ENCODE measurements around the gene FNDC5.
"Not testable (repeated sequence)": the region's sequence is repeated elsewhere in the genome, so short reads cannot be mapped to it uniquely, and the experiment has no call there.

The FNDC5 gene

GRCh38 chr1:32870615-32871363 lies at the start of gene FNDC5:
TSS of gene FNDC5 (minus strand) at chr1:32870912.
- peaks cover 33% of the 10 kb centered on the region for H3K27me3 ChIP-seq (ENCODE audit: control insufficient read depth, insufficient read depth, low read length)
- no peaks in the 10 kb centered on the region for H3K36me3 ChIP-seq (ENCODE audit: control insufficient read depth, low read depth, low read length)
- no peak within 1 kb of the TSS for H3K9ac ChIP-seq (ENCODE audit: low read length)
- peaks cover 26% of the 10 kb centered on the region for H3K4me1 ChIP-seq (ENCODE audit: control insufficient read depth, low read depth, low read length)
- H3K4me3 ChIP-seq (ENCODE audit: low read length): peak within 1 kb of the TSS; percentile 51
- no peaks in the 10 kb centered on the region for H3K9me3 ChIP-seq (ENCODE audit: control insufficient read depth, low read depth, low read length)
- H3K27ac ChIP-seq (ENCODE audit: low read length): no peak within 1 kb of the TSS

- H3K27me3 ChIP-seq (ENCODE audit: control insufficient read depth, insufficient read depth, low read length): peaks cover 26% of the 10 kb centered on the region
- H3K9ac ChIP-seq (ENCODE audit: low read length): no peak overlapping the region
- no peaks in the 10 kb centered on the region for H3K4me1 ChIP-seq (ENCODE audit: control insufficient read depth, low read depth, low read length)
- H3K4me3 ChIP-seq (ENCODE audit: low read length): no peak overlapping the region
- H3K9me3 ChIP-seq (ENCODE audit: control insufficient read depth, low read depth, low read length): no peaks in the 10 kb centered on the region
- H3K36me3 ChIP-seq (ENCODE audit: control insufficient read depth, low read depth, low read length): no peaks in the 10 kb centered on the region
- H3K27ac ChIP-seq (ENCODE audit: low read length): no peak overlapping the region
These were observed 49.4 kb upstream of the FNDC5 start for GRCh38 chr1:32919811-32920733.

- Histone ChIP-seq H3K4me1 (ENCODE audit: control insufficient read depth, low read depth, low read length) (no peaks in the 10 kb centered on the region), H3K9ac (ENCODE audit: low read length) (no peak overlapping the region), H3K9me3 (ENCODE audit: control insufficient read depth, low read depth, low read length) (no peaks in the 10 kb centered on the region), H3K27ac (ENCODE audit: low read length) (no peak overlapping the region), H3K4me3 (ENCODE audit: low read length) (no peak overlapping the region), H3K27me3 (ENCODE audit: control insufficient read depth, insufficient read depth, low read length) (peaks cover 7% of the 10 kb centered on the region), H3K36me3 (ENCODE audit: control insufficient read depth, low read depth, low read length) (no peaks in the 10 kb centered on the region)
These were observed 47.5 kb upstream of the FNDC5 start for GRCh38 chr1:32918179-32918578.

- H3K27me3 ChIP-seq (ENCODE audit: control insufficient read depth, insufficient read depth, low read length): peaks cover under 1% of the 10 kb centered on the region
- H3K9ac ChIP-seq (ENCODE audit: low read length): no peak overlapping the region
- H3K9me3 ChIP-seq (ENCODE audit: control insufficient read depth, low read depth, low read length): no peaks in the 10 kb centered on the region
- H3K4me1 ChIP-seq (ENCODE audit: control insufficient read depth, low read depth, low read length): no peaks in the 10 kb centered on the region
- no peak overlapping the region for H3K27ac ChIP-seq (ENCODE audit: low read length)
- H3K4me3 ChIP-seq (ENCODE audit: low read length): no peak overlapping the region
- no peaks in the 10 kb centered on the region for H3K36me3 ChIP-seq (ENCODE audit: control insufficient read depth, low read depth, low read length)
These were observed 46.8 kb upstream of the FNDC5 start for GRCh38 chr1:32917521-32917920.

GRCh38 chr1:32915766-32916706 lies 45.3 kb upstream of the FNDC5 start:
- Histone ChIP-seq H3K9me3 (ENCODE audit: control insufficient read depth, low read depth, low read length) (no peaks in the 10 kb centered on the region), H3K27me3 (ENCODE audit: control insufficient read depth, insufficient read depth, low read length) (no peaks in the 10 kb centered on the region), H3K4me3 (ENCODE audit: low read length) (no peak overlapping the region), H3K27ac (ENCODE audit: low read length) (no peak overlapping the region), H3K4me1 (ENCODE audit: control insufficient read depth, low read depth, low read length) (no peaks in the 10 kb centered on the region), H3K9ac (ENCODE audit: low read length) (no peak overlapping the region), H3K36me3 (ENCODE audit: control insufficient read depth, low read depth, low read length) (no peaks in the 10 kb centered on the region)

- H3K9ac ChIP-seq (ENCODE audit: low read length): no peak overlapping the region
- H3K36me3 ChIP-seq (ENCODE audit: control insufficient read depth, low read depth, low read length): no peaks in the 10 kb centered on the region
- H3K27me3 ChIP-seq (ENCODE audit: control insufficient read depth, insufficient read depth, low read length): no peaks in the 10 kb centered on the region
- no peaks in the 10 kb centered on the region for H3K9me3 ChIP-seq (ENCODE audit: control insufficient read depth, low read depth, low read length)
- no peak overlapping the region for H3K27ac ChIP-seq (ENCODE audit: low read length)
- no peak overlapping the region for H3K4me3 ChIP-seq (ENCODE audit: low read length)
- no peaks in the 10 kb centered on the region for H3K4me1 ChIP-seq (ENCODE audit: control insufficient read depth, low read depth, low read length)
These were observed 39.6 kb upstream of the FNDC5 start for GRCh38 chr1:32910319-32910718.

GRCh38 chr1:32907435-32907834 lies 36.7 kb upstream of the FNDC5 start:
- Histone ChIP-seq H3K4me1 (ENCODE audit: control insufficient read depth, low read depth, low read length) (no peaks in the 10 kb centered on the region), H3K36me3 (ENCODE audit: control insufficient read depth, low read depth, low read length) (no peaks in the 10 kb centered on the region), H3K27me3 (ENCODE audit: control insufficient read depth, insufficient read depth, low read length) (peaks cover 4% of the 10 kb centered on the region), H3K9ac (ENCODE audit: low read length) (no peak overlapping the region), H3K27ac (ENCODE audit: low read length) (no peak overlapping the region), H3K9me3 (ENCODE audit: control insufficient read depth, low read depth, low read length) (no peaks in the 10 kb centered on the region), H3K4me3 (ENCODE audit: low read length) (no peak overlapping the region)

- no peaks in the 10 kb centered on the region for H3K4me1 ChIP-seq (ENCODE audit: control insufficient read depth, low read depth, low read length)
- no peaks in the 10 kb centered on the region for H3K36me3 ChIP-seq (ENCODE audit: control insufficient read depth, low read depth, low read length)
- no peak overlapping the region for H3K9ac ChIP-seq (ENCODE audit: low read length)
- H3K27ac ChIP-seq (ENCODE audit: low read length): no peak overlapping the region
- H3K4me3 ChIP-seq (ENCODE audit: low read length): no peak overlapping the region
- H3K9me3 ChIP-seq (ENCODE audit: control insufficient read depth, low read depth, low read length): no peaks in the 10 kb centered on the region
- peaks cover 12% of the 10 kb centered on the region for H3K27me3 ChIP-seq (ENCODE audit: control insufficient read depth, insufficient read depth, low read length)
These were observed 35.9 kb upstream of the FNDC5 start for GRCh38 chr1:32906654-32907053.

GRCh38 chr1:32905588-32905987 lies 34.9 kb upstream of the FNDC5 start:
- H3K4me1 ChIP-seq (ENCODE audit: control insufficient read depth, low read depth, low read length); H3K9ac ChIP-seq (ENCODE audit: low read length); H3K36me3 ChIP-seq (ENCODE audit: control insufficient read depth, low read depth, low read length); H3K27ac ChIP-seq (ENCODE audit: low read length); H3K9me3 ChIP-seq (ENCODE audit: control insufficient read depth, low read depth, low read length); H3K4me3 ChIP-seq (ENCODE audit: low read length): not testable (repeated sequence)
- peaks cover 22% of the 10 kb centered on the region for H3K27me3 ChIP-seq (ENCODE audit: control insufficient read depth, insufficient read depth, low read length)

- Histone ChIP-seq H3K9me3 (ENCODE audit: control insufficient read depth, low read depth, low read length) (no peaks in the 10 kb centered on the region), H3K27ac (ENCODE audit: low read length) (no peak overlapping the region), H3K9ac (ENCODE audit: low read length) (no peak overlapping the region), H3K4me1 (ENCODE audit: control insufficient read depth, low read depth, low read length) (no peaks in the 10 kb centered on the region), H3K36me3 (ENCODE audit: control insufficient read depth, low read depth, low read length) (no peaks in the 10 kb centered on the region), H3K27me3 (ENCODE audit: control insufficient read depth, insufficient read depth, low read length) (peaks cover 30% of the 10 kb centered on the region), H3K4me3 (ENCODE audit: low read length) (no peak overlapping the region)
These were observed 34.1 kb upstream of the FNDC5 start for GRCh38 chr1:32904797-32905196.
